Osteoblast (primary cell): ENCODE data around the gene UPK3BL1. TPM values are rescaled to one million over a fixed set of nuclear protein-coding genes. Genes with fewer than 3 reads are reported as not detected.
"Not testable (repeated sequence)": the region's sequence is repeated elsewhere in the genome, so short reads cannot be mapped to it uniquely, and the experiment has no call there.

ENCODE experiments used
- DNase-seq: peaks from one replicate; pipeline ENCODE4 v3.0.0; 2011; ENCODE audit warnings: low spot score, mixed read lengths; ENCODE audit not compliant: insufficient read length; ENCODE audit errors: missing footprints
- H2AFZ ChIP-seq: 2 replicates; pipeline ENCODE4 v1.6.0; 2011; ENCODE audit warnings: mild to moderate bottlenecking, low read length
- H3K27ac ChIP-seq: 2 replicates; pipeline ENCODE4 v1.5.1; 2011; ENCODE audit warnings: mild to moderate bottlenecking, low read depth, low read length, moderate library complexity
- H3K27me3 ChIP-seq: 2 replicates; pipeline ENCODE4 v1.6.0; 2012; ENCODE audit warnings: mild to moderate bottlenecking, control low read depth, inconsistent platforms, low read length, moderate library complexity; ENCODE audit not compliant: insufficient read depth
- H3K36me3 ChIP-seq: 2 replicates; pipeline ENCODE4 v1.5.1; 2011; ENCODE audit warnings: mild to moderate bottlenecking, low read length, control low read depth, moderate library complexity; ENCODE audit not compliant: insufficient read depth
- H3K4me1 ChIP-seq: 2 replicates; pipeline ENCODE4 v1.5.1; 2011; ENCODE audit warnings: mild to moderate bottlenecking, low read length, control low read depth, moderate library complexity; ENCODE audit not compliant: insufficient read depth
- H3K4me2 ChIP-seq: 2 replicates; pipeline ENCODE4 v1.6.0; 2011; ENCODE audit warnings: mild to moderate bottlenecking, low read length; ENCODE audit not compliant: insufficient read depth
- H3K4me3 ChIP-seq: fragments of 200-600 bp; sonication (generic); 3 replicates; pipeline ENCODE4 v1.5.1; 2012; ENCODE audit warnings: mild to moderate bottlenecking, low read length, inconsistent platforms; ENCODE audit not compliant: insufficient read depth
- H3K79me2 ChIP-seq: 2 replicates; pipeline ENCODE4 v1.6.0; 2012; ENCODE audit warnings: mild to moderate bottlenecking, low read length, control low read depth, inconsistent platforms; ENCODE audit not compliant: insufficient read depth
- H3K9me3 ChIP-seq: 2 replicates; pipeline ENCODE4 v1.5.1; 2011; ENCODE audit warnings: low read depth, low read length, control low read depth
- H4K20me1 ChIP-seq: 2 replicates; pipeline ENCODE4 v1.6.0; 2012; ENCODE audit warnings: mild to moderate bottlenecking, low read length, control low read depth; ENCODE audit not compliant: insufficient read depth
- total RNA-seq: library from RNA; depleted of rRNA; stranded (reverse); fragments of >200 nt; gene quantifications from 2 replicates; pipeline ENCODE4 v1.2.3, GENCODE V29; 2012

The UPK3BL1 gene
- total RNA-seq, 1 donor, result 4.7 TPM

DNA sequence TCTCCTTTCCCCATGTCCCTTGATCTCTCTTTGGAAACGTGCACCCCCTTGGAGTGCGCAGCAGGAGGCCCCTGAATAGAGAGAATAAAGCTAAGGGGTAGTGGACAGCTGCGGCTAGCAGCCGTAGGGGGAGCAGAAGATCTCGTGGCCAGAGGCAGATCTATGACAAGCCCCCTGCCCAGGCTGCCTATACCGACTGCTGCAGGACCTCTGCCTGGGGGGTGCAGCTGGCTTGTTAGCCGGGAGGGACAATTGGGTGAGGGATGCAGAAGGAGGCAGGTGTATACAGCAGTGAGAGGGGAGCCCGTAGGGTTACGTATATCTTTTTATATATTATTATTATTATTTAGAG lies 29.3 kb upstream of the UPK3BL1 start:
- not testable (repeated sequence) for H2AFZ ChIP-seq, H3K27me3 ChIP-seq, H3K36me3 ChIP-seq, H3K4me3 ChIP-seq, DNase-seq, H3K9me3 ChIP-seq, H3K27ac ChIP-seq, H3K4me1 ChIP-seq, H3K79me2 ChIP-seq, H3K4me2 ChIP-seq, H4K20me1 ChIP-seq

DNA sequence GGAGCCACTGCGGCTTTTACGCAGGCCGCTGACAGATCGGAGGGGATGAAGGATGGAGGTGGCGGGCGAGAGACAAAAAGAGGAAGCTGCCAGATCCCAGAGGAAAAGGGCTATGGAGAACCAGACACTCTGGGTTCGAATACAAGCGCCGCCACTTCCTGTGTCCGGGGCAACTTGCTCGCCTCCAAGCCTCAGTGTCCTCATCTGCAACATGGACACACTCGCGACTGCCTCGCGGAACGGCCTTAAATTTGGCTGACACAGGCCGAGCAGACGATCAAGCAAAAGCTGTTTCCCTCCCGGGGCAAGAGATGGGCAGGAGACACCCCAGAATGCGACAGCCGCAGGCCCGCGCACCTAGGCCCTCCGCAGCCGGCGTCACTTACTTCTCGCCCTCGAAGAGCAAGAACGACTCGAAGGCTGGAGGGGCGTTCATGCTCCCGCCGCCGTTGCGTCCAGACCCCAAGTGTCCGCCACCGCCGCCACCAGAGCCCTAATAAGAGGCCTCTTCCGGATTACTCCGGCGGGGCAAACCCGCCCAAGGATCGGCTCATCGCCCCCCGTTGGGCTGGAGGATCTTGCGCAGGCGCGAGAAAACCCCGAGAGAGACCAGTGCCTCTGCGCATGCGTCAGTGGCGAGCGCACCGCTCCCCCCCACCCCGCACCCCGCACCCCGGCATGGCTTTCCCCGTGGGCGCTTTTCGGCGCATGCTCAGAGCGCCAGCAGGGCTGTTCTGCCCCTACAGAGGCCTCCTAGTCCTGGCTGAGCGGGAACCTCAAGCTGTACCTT lies 28.8 kb upstream of the UPK3BL1 start, which contains the start of gene POLR2J2:
Gene POLR2J2, minus strand, starts transcription at position 498 of the 790 bp plus-strand sequence. Its CDS starts 62 bp downstream, at position 436.
- DNase-seq, H2AFZ ChIP-seq, H3K4me2 ChIP-seq, H3K27ac ChIP-seq, H3K4me3 ChIP-seq, H3K79me2 ChIP-seq, H4K20me1 ChIP-seq, H3K4me1 ChIP-seq, H3K9me3 ChIP-seq, H3K27me3 ChIP-seq, H3K36me3 ChIP-seq: not testable (repeated sequence)

DNA sequence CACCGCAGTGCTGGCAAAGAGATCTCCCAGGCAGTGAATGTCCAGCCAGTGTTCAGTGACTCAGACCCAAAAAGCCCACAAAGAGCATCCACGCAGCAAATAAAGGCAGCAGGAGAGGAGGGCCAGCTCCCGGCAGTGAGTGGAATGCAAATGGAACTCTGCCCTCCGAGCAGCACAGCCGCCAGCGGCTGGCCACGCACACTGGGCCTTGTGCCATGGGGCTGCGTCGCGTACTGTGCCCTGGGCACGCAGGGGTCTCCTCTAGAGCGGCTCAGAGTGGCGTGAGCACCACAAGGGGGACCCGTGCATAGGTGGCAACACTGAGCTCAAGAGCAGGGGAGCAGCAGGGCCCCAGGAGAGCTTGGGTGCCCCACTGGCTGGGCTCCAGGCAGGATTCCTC lies 24.9 kb upstream of the UPK3BL1 start:
- not testable (repeated sequence) for DNase-seq, H3K9me3 ChIP-seq, H3K79me2 ChIP-seq, H4K20me1 ChIP-seq, H3K4me2 ChIP-seq, H3K36me3 ChIP-seq, H2AFZ ChIP-seq, H3K4me1 ChIP-seq, H3K27ac ChIP-seq, H3K4me3 ChIP-seq, H3K27me3 ChIP-seq

DNA sequence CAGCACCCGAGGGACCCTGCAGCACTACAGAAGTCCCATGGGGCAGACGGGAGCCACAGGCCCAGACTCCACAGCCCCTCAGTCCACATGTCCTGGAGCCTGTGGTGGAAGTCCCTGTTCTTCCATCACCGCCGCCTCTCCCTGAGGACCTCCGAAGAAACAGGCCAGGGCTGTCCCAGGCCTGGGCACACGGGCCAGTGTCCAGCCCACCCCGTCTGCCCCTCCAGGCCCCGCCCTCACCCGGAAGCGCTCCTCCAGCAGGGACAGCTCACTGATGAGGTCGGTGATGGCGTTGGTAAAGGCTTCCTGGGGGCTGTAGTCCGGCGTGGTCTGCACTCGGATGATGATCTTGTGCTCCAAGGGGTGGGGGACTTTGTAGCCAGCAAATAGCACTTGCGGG lies 24.3 kb upstream of the UPK3BL1 start:
- not testable (repeated sequence) for H3K27ac ChIP-seq, H3K79me2 ChIP-seq, H3K9me3 ChIP-seq, H3K4me2 ChIP-seq, H3K27me3 ChIP-seq, DNase-seq, H3K36me3 ChIP-seq, H2AFZ ChIP-seq, H3K4me3 ChIP-seq, H4K20me1 ChIP-seq, H3K4me1 ChIP-seq

DNA sequence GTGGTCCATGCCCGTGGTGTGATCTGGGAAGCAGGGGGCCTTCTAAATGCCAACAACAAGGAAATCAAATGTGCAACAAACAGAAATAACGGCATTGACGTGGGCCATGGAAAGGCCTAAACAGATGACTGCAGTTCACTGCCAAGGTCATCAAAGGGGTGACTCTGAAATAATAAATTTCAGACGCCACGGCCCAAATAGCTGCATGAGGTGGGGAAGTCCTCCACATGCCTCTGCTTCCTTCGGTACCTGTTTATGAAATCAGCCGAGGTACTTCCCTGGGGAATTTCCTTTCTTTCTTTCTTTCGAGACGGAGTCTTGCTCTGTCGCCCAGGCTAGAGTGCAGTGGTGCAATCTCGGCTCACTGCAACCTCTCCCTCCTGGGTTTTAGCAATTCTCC lies 22.2 kb upstream of the UPK3BL1 start:
- not testable (repeated sequence) for H3K27ac ChIP-seq, H3K79me2 ChIP-seq, H3K4me1 ChIP-seq, DNase-seq, H3K36me3 ChIP-seq, H4K20me1 ChIP-seq, H2AFZ ChIP-seq, H3K27me3 ChIP-seq, H3K9me3 ChIP-seq, H3K4me2 ChIP-seq, H3K4me3 ChIP-seq

DNA sequence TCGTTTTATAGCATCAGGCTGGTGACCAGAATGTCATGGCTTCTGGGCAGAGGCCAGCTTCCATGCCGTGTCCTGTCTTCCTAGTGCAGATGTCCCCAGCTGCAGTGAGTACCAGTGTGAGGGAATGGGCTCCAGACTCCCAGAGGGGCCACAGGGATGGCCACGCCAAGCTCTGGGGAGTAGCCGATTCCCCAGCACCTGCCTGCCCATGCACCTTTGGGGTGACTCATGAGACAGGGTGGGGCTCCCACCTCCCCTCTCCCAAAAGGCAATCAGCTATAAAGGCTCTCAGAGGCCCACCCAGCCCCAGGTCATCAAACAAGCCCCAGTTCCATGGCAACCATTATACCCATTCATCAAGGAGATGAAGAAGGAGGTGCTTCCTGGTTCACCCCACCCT lies 7.3 kb upstream of the UPK3BL1 start, which contains the start of gene SPDYE2B:
Gene SPDYE2B, plus strand, starts transcription at position 396 of the 400 bp plus-strand sequence. CDS start 2,030 bp downstream, outside the sequence.
- not testable (repeated sequence) for H3K4me2 ChIP-seq, DNase-seq, H3K27ac ChIP-seq, H3K4me1 ChIP-seq, H3K79me2 ChIP-seq, H3K4me3 ChIP-seq, H3K9me3 ChIP-seq, H2AFZ ChIP-seq, H3K36me3 ChIP-seq, H3K27me3 ChIP-seq, H4K20me1 ChIP-seq

DNA sequence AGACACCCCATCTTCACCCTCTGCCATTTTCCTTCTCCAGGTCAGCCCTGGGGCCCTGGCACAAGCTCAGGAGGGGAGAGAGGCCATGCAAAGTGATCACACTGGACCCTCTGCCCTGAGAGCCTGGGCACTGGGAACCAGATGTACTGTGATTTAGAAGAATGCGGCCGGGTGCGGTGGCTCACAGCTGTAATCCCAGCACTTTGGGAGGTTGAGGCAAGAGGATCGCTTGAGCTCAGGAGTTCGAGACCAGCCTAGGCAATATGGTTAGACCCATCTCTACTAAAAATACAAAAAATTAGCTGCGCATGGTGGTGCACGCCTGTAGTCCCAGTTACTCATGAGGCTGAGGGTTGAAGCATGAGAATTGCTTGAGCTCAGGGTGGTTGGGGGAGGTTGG lies 5.2 kb upstream of the UPK3BL1 start:
- H3K4me1 ChIP-seq, H3K27ac ChIP-seq, H3K4me3 ChIP-seq, DNase-seq, H3K79me2 ChIP-seq, H2AFZ ChIP-seq, H3K27me3 ChIP-seq, H3K36me3 ChIP-seq, H3K4me2 ChIP-seq, H3K9me3 ChIP-seq, H4K20me1 ChIP-seq: not testable (repeated sequence)

DNA sequence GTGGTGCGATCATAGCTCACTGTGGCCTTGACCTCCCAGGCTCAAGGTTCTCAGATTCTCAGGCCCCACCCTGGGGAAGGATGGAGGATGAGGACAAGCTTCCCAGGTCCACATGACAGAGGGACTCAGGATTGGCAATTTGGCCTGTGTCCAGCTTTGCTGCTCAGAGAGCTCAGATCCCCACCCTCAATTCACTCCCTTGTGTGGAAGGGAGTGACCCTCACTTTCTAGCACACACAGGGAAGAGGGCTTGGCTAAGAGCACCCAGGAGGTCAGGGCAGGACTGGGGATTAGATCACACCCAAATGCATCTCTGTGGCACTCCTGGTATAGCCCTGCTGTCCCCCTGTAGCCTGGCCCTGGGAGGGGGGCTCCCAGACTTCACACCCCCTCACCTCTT lies 813 bp upstream of the UPK3BL1 start:
- DNase-seq, H2AFZ ChIP-seq, H3K4me2 ChIP-seq, H3K4me1 ChIP-seq, H3K4me3 ChIP-seq, H4K20me1 ChIP-seq, H3K9me3 ChIP-seq, H3K36me3 ChIP-seq, H3K79me2 ChIP-seq, H3K27me3 ChIP-seq, H3K27ac ChIP-seq: not testable (repeated sequence)

DNA sequence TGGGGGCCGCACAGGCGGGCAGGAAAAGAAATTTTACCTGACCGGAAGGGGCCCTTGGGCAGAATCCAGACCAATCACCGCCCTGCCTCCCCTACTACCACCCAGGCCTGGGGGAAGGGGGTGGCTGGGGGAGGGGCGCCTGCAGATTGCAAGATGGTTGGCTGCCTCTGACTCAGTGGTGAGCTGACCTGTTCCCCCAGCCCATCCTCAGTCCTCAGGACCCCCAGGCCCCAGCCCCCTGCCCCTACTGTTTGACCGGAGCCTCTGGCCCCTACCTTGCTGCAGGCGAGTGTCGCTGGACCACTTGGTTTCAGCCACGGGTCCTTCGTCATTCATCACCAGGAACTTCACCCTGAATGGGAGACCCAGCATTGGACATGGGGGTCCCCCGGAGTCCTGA lies 3.7 kb downstream of the UPK3BL1 start:
- H4K20me1 ChIP-seq, H3K4me2 ChIP-seq, H2AFZ ChIP-seq, H3K27ac ChIP-seq, H3K4me3 ChIP-seq, H3K27me3 ChIP-seq, H3K4me1 ChIP-seq, DNase-seq, H3K9me3 ChIP-seq, H3K36me3 ChIP-seq, H3K79me2 ChIP-seq: not testable (repeated sequence)
